Measurements from ENCODE around the gene ZSCAN25.
"Not testable (repeated sequence)": the region's sequence is repeated elsewhere in the genome, so short reads cannot be mapped to it uniquely, and the experiment has no call there.

DNA sequence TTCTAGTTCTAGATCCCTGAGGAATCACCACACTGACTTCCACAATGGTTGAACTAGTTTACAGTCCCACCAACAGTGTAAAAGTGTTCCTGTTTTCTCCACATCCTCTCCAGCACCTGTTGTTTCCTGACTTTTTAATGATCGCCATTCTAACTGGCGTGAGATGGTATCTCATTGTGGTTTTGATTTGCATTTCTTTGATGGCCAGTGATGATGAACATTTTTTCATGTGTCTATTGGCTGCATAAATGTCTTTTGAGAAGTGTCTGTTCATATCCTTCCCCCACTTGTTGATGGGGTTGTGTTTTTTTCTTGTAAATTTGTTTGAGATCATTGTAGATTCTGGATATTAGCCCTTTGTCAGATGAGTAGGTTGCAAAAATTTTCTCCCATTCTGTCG is 37.9 kb downstream of the ZSCAN25 start:
- TF ChIP-seq, protein P1, sequence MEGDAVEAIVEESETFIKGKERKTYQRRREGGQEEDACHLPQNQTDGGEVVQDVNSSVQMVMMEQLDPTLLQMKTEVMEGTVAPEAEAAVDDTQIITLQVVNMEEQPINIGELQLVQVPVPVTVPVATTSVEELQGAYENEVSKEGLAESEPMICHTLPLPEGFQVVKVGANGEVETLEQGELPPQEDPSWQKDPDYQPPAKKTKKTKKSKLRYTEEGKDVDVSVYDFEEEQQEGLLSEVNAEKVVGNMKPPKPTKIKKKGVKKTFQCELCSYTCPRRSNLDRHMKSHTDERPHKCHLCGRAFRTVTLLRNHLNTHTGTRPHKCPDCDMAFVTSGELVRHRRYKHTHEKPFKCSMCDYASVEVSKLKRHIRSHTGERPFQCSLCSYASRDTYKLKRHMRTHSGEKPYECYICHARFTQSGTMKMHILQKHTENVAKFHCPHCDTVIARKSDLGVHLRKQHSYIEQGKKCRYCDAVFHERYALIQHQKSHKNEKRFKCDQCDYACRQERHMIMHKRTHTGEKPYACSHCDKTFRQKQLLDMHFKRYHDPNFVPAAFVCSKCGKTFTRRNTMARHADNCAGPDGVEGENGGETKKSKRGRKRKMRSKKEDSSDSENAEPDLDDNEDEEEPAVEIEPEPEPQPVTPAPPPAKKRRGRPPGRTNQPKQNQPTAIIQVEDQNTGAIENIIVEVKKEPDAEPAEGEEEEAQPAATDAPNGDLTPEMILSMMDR (IDR thresholded peaks at IDR 0.05), result not testable (repeated sequence)
- not testable (repeated sequence) for TF ChIP-seq POLR2A (IDR thresholded peaks at IDR 0.05)

Measured in right lobe of liver (tissue), 4 donors.